GM21528 (cell line): ENCODE results near the gene DNASE1L2.
A peak's percentile ranks its signal among the peaks of the same experiment; 100 is the strongest.
"Not testable (repeated sequence)": the region's sequence is repeated elsewhere in the genome, so short reads cannot be mapped to it uniquely, and the experiment has no call there.

ENCODE experiments used
- ATAC-seq: cut with Tn5 transposase; IDR thresholded peaks from one replicate; pipeline ENCODE4 v1.9.1; 2021; ENCODE audit warnings: mild to moderate bottlenecking, moderate library complexity; ENCODE audit not compliant: unreplicated experiment, low FRiP score

Gene DNASE1L2

GRCh38 chr16:2263026-2263425, 26.8 kb downstream of the DNASE1L2 start:
- ATAC-seq = not testable (repeated sequence)

GRCh38 chr16:2266887-2267286, 30.6 kb downstream of the DNASE1L2 start:
- not testable (repeated sequence) for ATAC-seq

- peak; percentile 61 for ATAC-seq
These were observed 31.3 kb downstream of the DNASE1L2 start for GRCh38 chr16:2267505-2267912.

- peak; percentile 73 for ATAC-seq
These were observed 31.8 kb downstream of the DNASE1L2 start, which contains the start of gene RNPS1 for GRCh38 chr16:2267913-2268666. Gene RNPS1 (minus strand): TSS chr16:2268126. CDS start chr16:2264643, 3,483 bp downstream.

- ATAC-seq = no peak
These were observed 33.8 kb downstream of the DNASE1L2 start for GRCh38 chr16:2270070-2270462.

- no peak for ATAC-seq
These were observed 34.6 kb downstream of the DNASE1L2 start for GRCh38 chr16:2270588-2271470.

- no peak for ATAC-seq
These were observed 35.7 kb downstream of the DNASE1L2 start for GRCh38 chr16:2271848-2272461.

- no peak for ATAC-seq
These were observed 37.2 kb downstream of the DNASE1L2 start for GRCh38 chr16:2273484-2273883.

- ATAC-seq = no peak
These were observed 37.7 kb downstream of the DNASE1L2 start for GRCh38 chr16:2273931-2274330.

- ATAC-seq = no peak
These were observed 39.5 kb downstream of the DNASE1L2 start for GRCh38 chr16:2275476-2276367.

- no peak for ATAC-seq
These were observed 40.3 kb downstream of the DNASE1L2 start for GRCh38 chr16:2276368-2277195.

- ATAC-seq = no peak
These were observed 41.4 kb downstream of the DNASE1L2 start for GRCh38 chr16:2277466-2278271.

GRCh38 chr16:2278272-2278608, 42.0 kb downstream of the DNASE1L2 start:
- no peak for ATAC-seq

- no peak for ATAC-seq
These were observed 42.9 kb downstream of the DNASE1L2 start for GRCh38 chr16:2278956-2279800.

- ATAC-seq = no peak
These were observed 44.2 kb downstream of the DNASE1L2 start for GRCh38 chr16:2280461-2280860.

GRCh38 chr16:2280981-2281542, 44.8 kb downstream of the DNASE1L2 start:
- no peak for ATAC-seq

GRCh38 chr16:2282262-2282661, 46.0 kb downstream of the DNASE1L2 start:
- ATAC-seq = no peak
